ENCODE measurements around the gene BORCS6.

DNA sequence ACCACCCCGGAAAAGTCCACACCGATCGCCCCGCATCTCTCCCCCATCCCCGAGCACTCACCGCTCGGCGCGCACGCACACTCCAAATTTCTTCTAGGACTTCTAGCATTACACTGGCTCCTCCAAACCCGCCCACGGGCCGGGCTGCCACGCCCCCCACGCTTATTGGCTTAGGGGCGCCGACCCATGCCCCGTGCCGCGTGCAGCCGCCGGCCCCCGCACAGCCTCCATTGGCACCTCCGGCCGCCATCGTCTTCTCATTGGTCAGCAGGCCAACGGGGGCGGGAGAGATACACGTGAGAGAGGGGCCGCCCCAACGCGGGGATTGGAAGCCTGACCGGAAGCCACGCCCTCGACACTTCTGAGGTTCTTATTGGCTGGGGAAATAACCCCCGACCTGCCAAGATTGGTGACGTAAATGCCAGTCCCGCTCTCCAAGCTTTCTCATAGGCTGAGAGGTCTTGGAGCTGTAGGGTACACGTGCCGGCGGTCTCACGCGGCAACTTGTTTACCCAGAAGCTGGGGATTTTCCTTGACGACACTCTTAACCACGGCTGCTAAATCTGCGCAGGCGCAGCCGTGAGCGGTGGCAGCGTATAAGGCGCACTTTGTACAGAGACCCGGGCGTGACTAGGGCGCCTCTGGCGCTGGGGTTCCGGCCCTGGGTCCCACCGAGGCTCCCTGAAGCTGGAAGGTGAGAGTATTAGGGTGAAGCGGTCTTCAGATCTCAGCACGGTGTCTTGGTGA lies 33.6 kb downstream of the BORCS6 start:
- TF ChIP-seq, protein P1, sequence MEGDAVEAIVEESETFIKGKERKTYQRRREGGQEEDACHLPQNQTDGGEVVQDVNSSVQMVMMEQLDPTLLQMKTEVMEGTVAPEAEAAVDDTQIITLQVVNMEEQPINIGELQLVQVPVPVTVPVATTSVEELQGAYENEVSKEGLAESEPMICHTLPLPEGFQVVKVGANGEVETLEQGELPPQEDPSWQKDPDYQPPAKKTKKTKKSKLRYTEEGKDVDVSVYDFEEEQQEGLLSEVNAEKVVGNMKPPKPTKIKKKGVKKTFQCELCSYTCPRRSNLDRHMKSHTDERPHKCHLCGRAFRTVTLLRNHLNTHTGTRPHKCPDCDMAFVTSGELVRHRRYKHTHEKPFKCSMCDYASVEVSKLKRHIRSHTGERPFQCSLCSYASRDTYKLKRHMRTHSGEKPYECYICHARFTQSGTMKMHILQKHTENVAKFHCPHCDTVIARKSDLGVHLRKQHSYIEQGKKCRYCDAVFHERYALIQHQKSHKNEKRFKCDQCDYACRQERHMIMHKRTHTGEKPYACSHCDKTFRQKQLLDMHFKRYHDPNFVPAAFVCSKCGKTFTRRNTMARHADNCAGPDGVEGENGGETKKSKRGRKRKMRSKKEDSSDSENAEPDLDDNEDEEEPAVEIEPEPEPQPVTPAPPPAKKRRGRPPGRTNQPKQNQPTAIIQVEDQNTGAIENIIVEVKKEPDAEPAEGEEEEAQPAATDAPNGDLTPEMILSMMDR (IDR thresholded peaks at IDR 0.05): peak; percentile 12
- TF ChIP-seq EZH2 (IDR thresholded peaks at IDR 0.05) (no peak), EZH2phosphoT487 (IDR thresholded peaks at IDR 0.05) (no peak)

Measured in neural progenitor cell (in vitro differentiated cells).